Activated T-cell treated with anti-CD3 and anti-CD28 coated beads for 4 hours (primary cell): ENCODE results near the gene CBFA2T3.

Source experiments
- DNase-seq: peaks from one replicate; pipeline ENCODE4 v3.0.0-alpha.2; 2020

CBFA2T3 gene

GRCh38 chr16:88994695-88995094 is 17.7 kb upstream of the CBFA2T3 start:
- DNase-seq, result no peak

- no peak for DNase-seq
These were observed 17.1 kb upstream of the CBFA2T3 start for GRCh38 chr16:88993946-88994600.

GRCh38 chr16:88993166-88993761 is 16.3 kb upstream of the CBFA2T3 start:
- DNase-seq, result no peak

GRCh38 chr16:88992351-88993165 is 15.6 kb upstream of the CBFA2T3 start:
- DNase-seq, result no peak

- no peak for DNase-seq
These were observed 14.9 kb upstream of the CBFA2T3 start for GRCh38 chr16:88991813-88992350.

- DNase-seq, result no peak
These were observed 13.0 kb upstream of the CBFA2T3 start for GRCh38 chr16:88989852-88990547.

- no peak for DNase-seq
These were observed 12.2 kb upstream of the CBFA2T3 start for GRCh38 chr16:88988980-88989811.

GRCh38 chr16:88985521-88985920 is 8.5 kb upstream of the CBFA2T3 start:
- no peak for DNase-seq

- DNase-seq, result no peak
These were observed 7.0 kb upstream of the CBFA2T3 start for GRCh38 chr16:88983771-88984687.

- no peak for DNase-seq
These were observed 6.2 kb upstream of the CBFA2T3 start for GRCh38 chr16:88983165-88983564.

GRCh38 chr16:88982286-88983084 is 5.5 kb upstream of the CBFA2T3 start:
- DNase-seq, result no peak

- no peak for DNase-seq
These were observed 2.5 kb upstream of the CBFA2T3 start for GRCh38 chr16:88979353-88980015.

- DNase-seq, result no peak
These were observed 1.8 kb upstream of the CBFA2T3 start for GRCh38 chr16:88978608-88979346.

GRCh38 chr16:88977812-88978607 is 1.0 kb upstream of the CBFA2T3 start:
- DNase-seq, result no peak

GRCh38 chr16:88976366-88977017 is 515 bp downstream of the CBFA2T3 start:
- no peak for DNase-seq

- no peak for DNase-seq
These were observed 1.4 kb downstream of the CBFA2T3 start for GRCh38 chr16:88975511-88976061.

- DNase-seq, result no peak
These were observed 2.1 kb downstream of the CBFA2T3 start for GRCh38 chr16:88974916-88975215.
